GM18867 (cell line): ENCODE measurements around the gene OPHN1.
"Not testable (repeated sequence)": the region's sequence is repeated elsewhere in the genome, so short reads cannot be mapped to it uniquely, and the experiment has no call there.

ENCODE experiments used
- ATAC-seq: cut with Tn5 transposase; IDR thresholded peaks from one replicate; pipeline ENCODE4 v1.9.1; 2021; ENCODE audit warnings: mild to moderate bottlenecking, moderate library complexity; ENCODE audit not compliant: unreplicated experiment

Gene OPHN1

GRCh38 chrX:68369559-68369958 is 63.7 kb downstream of the OPHN1 start:
- ATAC-seq = no peak

- ATAC-seq = no peak
Measured at GRCh38 chrX:68365341-68365740, 68.0 kb downstream of the OPHN1 start.

- no peak for ATAC-seq
Measured at GRCh38 chrX:68363984-68364383, 69.3 kb downstream of the OPHN1 start.

DNA sequence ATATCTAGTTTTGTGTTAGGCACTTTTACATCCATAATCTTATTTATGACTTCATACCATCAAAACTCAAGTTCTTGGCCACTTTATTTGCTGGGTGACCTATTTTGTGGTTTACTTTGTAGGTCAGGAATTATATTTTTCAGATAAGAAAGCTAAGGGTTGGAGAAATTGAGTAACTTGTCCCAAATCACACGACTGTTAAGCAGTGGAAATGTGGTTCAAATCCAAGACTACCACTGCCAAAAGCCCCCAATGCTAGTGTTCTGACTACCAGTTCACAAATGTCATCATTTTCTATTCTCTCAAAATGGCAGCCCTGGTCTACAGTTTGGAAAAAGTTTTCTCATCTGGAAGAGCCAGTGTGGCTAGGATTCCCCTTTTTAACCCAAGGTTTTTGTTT is 74.6 kb downstream of the OPHN1 start:
- ATAC-seq = no peak

DNA sequence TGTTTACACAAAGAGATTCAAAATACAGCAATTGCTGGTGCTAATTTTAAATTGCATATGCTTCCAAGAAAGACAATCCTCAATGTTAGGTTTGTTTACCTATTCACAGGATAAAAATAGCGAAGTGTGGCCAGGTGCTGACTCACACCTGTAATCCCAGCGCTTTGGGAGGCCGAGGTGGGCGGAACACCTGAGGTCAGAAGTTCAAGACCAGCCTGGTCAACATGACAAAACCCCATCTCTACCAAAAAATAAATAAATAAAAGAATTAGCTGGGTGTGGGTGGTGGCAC is 77.7 kb downstream of the OPHN1 start:
- ATAC-seq = no peak

GRCh38 chrX:68354879-68355628 is 78.2 kb downstream of the OPHN1 start:
- ATAC-seq = no peak

GRCh38 chrX:68345025-68345424 is 88.3 kb downstream of the OPHN1 start:
- ATAC-seq = no peak

DNA sequence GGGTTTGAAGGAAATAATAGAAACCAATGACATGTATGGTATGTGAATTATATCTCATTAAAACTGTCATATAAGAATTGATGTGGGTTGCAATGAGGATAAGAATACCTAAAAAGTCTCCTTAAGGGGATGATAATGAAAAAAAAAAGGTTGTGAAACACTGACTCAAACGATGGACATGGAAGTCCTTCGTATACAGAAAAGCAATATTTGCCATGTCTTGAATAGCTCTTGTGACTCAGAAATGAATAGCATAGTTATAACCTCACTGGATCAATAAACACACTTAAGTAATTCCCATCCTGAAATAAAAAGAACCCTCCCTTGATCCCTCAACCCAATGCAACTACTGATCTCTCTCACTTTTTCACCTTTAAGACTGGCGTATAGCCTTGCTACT is 89.7 kb downstream of the OPHN1 start:
- no peak for ATAC-seq

- no peak for ATAC-seq
Measured at GRCh38 chrX:68332201-68332731, 101.0 kb downstream of the OPHN1 start.

DNA sequence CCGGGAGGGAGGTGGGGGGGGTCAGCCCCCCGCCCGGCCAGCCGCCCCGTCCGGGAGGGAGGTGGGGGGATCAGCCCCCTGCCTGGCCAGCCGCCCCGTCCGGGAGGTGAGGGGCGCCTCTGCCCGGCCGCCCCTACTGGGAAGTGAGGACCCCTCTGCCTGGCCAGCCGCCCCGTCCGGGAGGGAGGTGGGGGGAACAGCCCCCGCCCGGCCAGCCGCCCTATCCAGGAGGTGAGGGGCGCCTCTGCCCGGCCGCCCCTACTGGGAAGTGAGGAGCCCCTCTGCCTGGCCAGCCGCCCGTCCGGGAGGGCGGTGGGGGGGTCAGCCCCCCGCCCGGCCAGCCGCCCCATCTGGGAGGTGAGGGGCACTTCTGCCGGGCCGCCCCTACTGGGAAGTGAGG is 106.5 kb downstream of the OPHN1 start:
- ATAC-seq = not testable (repeated sequence)

GRCh38 chrX:68307769-68308168 is 125.5 kb downstream of the OPHN1 start:
- ATAC-seq = no peak

GRCh38 chrX:68304602-68305001 is 128.7 kb downstream of the OPHN1 start:
- no peak for ATAC-seq

- no peak for ATAC-seq
Measured at GRCh38 chrX:68299898-68300297, 133.4 kb downstream of the OPHN1 start.

DNA sequence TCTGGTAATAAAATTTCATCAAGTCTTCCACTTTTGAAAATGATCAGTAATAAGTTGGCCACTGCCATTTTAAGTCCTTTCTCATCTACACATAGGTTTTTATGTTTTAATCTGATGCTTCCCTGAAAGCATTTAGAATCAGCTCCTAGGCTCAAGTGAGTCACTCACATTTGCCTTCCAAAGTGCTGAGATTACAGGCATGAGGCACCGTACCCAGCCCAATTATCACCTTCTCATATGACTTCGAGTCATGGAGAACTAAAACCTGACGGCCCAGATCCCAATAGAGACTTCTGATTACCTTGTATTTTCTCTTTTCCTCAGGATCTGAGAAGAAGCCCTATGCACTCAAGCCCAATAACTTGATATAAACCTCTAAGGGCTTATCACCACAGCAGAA is 140.8 kb downstream of the OPHN1 start:
- no peak for ATAC-seq

GRCh38 chrX:68288127-68288526 is 145.2 kb downstream of the OPHN1 start:
- ATAC-seq = no peak

- ATAC-seq = no peak
Measured at GRCh38 chrX:68287419-68287818, 145.9 kb downstream of the OPHN1 start.

GRCh38 chrX:68286980-68287379 is 146.3 kb downstream of the OPHN1 start:
- ATAC-seq = no peak

- ATAC-seq = no peak
Measured at GRCh38 chrX:68286076-68286475, 147.2 kb downstream of the OPHN1 start.

- ATAC-seq = no peak
Measured at GRCh38 chrX:68284281-68284904, 148.9 kb downstream of the OPHN1 start.

DNA sequence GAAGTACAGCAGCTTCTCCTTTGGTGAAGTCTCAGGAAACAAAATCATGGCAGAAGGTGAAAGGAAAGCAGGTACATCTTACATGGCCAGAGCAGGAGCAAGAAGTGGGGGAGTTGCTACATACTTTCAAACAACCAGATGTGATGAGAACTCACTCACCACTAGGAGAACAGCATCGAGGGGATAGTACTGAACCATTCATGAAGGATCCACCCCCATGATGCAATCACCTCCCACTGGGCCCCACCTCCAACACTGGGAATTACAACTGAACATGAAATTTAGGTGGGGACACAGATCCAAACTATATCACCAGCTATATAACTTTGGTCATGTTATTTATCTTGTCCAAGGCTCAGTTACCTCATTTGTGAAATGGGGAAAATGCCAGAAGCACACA is 159.4 kb downstream of the OPHN1 start:
- no peak for ATAC-seq

- not testable (repeated sequence) for ATAC-seq
Measured at GRCh38 chrX:68264793-68265192, 168.5 kb downstream of the OPHN1 start.

GRCh38 chrX:68261060-68261672 is 172.1 kb downstream of the OPHN1 start:
- no peak for ATAC-seq
